ENCODE data around the gene RABL6. TPM values are rescaled to one million over a fixed set of nuclear protein-coding genes. Genes with fewer than 3 reads are reported as not detected.
A peak's percentile ranks its signal among the peaks of the same experiment; 100 is the strongest.
"Not testable (repeated sequence)": the region's sequence is repeated elsewhere in the genome, so short reads cannot be mapped to it uniquely, and the experiment has no call there.

Gene RABL6
- total RNA-seq, 1 experiment from 2014 or later = 64.7 TPM

DNA sequence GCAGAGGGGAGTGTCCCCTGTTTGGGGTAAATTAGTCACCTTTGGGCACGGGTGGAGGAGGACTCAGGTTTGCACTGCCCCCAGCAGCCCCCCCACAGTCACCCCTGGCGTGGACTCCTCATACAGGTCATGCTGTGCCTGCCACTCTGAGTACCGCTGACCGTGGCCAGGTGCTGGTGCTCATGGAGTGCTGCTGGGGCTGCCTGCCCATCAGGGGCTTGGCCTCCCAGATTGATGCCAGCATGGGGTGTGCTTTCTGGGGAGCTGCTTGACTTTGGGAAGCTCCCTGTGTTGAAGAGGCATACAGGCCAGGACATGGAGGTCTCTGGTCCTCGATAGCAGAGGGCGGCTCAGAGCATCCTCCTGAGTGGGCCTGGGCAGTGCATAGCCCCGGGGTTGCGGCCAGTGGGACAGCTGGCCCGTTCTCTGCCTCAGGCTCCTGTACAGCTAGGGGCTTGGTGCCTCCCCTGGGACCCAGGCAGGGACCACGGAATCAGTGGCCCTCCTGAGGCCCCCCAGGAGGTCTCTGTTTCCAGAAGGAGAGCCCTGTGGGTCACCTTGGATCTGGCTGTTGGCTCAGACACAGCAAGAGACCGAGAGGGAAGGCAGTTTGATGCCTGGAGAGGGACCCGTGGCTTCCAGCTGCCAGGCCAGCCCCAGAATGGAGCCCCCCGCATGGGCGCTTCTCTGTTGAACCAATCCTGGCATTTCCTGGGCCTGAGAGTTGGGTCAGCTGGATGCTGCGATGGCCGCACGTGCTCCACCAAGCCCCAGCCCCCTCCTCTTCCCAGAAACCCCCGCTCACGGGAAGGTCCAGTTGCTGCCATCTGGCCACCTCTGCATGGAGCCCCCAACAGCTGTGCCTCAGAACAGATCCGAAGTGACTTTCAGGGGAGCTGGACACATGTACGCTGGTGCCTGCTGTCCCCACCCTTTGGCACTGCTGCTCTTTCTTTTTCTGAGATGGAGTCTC is 28.5 kb downstream of the RABL6 start:
- DNase-seq (ENCODE audit: low read depth) = no peak

DNA sequence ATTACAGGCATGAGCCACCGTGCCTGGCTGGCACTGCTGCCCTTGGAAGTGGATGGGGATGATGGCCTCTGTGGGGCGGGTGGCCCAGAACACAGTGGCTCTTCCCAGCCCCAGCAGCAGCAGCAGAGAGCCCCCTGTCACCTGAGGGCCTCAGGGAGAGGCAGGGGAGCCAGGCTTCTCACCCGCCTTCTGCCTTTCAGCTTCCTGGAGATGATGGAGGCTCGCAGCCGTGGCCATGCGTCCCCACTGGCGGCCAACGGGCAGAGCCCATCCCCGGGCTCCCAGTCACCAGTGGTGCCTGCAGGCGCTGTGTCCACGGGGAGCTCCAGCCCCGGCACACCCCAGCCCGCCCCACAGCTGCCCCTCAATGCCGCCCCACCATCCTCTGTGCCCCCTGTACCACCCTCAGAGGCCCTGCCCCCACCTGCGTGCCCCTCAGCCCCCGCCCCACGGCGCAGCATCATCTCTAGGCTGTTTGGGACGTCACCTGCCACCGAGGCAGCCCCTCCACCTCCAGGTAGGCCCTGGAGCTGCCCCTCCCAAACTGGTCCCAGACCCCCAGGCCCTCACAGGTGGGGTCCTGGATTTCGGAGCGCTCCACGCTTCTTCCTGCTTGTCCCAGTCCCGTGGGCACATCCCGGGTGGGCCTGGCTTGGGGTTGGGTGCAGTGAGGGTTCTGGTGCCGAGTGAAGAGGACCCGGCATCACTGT is 29.6 kb downstream of the RABL6 start:
- no peak for DNase-seq (ENCODE audit: low read depth)

DNA sequence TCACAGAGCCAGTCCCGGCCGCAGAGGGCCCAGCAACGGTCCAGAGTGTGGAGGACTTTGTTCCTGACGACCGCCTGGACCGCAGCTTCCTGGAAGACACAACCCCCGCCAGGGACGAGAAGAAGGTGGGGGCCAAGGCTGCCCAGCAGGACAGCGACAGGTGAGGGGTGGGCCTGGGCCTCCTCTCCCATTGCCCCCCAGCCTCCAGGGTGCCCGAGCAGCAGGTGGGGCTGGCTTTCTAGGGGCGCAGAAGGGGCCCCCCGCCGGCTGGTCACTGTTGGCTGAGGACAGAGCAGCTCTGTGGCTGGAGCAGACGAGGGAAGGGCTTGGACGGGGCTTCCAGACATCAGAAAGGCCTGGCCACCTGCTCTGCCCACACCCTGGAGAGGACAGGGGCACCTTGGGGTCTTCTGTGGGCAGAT is 30.1 kb downstream of the RABL6 start:
- DNase-seq (ENCODE audit: low read depth) = not testable (repeated sequence)

DNA sequence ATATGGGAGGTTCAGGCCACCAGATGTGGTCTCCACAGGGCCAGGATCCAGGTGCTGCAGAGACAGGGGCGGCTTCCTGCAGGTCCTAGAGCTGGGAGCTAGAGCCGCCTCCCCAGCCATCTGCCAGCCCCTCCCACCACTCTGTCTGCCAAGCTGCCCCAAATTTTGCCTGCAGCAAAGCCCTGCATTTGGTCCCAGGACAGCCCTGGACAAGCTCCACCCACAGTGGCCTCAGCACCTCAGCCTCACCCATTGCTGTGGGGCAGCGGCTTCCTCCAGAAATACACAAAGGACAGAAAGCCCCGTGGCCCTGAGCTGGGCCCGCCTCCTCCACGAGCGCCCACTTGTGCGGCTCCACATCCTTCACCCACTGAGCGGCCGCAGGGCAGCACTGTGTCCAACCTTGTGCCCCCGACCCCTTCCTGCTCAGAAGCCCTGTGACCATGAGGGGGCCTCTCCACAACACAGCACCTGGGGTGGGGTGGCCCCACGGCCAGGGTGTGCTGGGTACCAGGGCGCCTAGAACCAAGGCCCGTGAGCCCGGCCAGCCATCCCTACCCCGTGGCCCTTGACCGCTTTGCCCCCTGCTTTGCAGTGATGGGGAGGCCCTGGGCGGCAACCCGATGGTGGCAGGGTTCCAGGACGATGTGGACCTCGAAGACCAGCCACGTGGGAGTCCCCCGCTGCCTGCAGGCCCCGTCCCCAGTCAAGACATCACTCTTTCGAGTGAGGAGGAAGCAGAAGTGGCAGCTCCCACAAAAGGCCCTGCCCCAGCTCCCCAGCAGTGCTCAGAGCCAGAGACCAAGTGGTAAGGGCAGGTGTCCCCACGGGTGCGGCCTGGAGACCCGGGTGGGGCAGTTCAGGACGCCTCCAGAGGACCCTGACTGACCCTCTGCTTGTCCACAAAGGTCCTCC is 30.8 kb downstream of the RABL6 start:
- DNase-seq (ENCODE audit: low read depth) = no peak

DNA sequence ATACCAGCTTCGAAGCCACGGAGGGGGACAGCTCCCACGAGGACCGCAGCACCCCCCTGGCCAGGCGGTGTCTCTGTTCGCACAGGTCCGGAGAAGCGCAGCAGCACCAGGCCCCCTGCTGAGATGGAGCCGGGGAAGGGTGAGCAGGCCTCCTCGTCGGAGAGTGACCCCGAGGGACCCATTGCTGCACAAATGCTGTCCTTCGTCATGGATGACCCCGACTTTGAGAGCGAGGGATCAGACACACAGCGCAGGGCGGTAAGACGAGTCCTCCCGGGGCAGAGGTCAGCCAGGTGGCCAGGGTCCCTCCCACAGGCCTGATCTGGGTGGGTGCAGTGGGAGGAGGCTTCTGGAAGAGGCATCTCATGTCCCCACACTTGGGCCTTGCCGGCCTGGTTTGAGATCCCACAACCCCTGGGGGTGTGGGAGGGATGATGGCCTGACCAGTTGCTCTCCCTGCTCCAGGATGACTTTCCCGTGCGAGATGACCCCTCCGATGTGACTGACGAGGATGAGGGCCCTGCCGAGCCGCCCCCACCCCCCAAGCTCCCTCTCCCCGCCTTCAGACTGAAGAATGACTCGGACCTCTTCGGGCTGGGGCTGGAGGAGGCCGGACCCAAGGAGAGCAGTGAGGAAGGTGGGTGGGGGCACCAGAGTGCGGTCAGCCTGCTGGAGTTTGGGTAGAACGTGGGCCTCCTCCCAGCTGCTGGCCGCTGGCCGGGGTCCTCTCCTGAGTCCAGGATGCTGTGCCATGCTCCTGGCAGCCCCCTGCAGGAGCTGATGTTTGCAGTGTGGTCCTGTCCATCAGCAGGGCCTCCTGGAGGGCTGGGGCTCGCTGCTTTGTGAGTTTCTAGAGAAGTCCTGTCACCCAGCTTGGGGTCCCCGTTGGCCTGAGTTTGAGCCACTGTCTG is 31.7 kb downstream of the RABL6 start:
- no peak for DNase-seq (ENCODE audit: low read depth)

DNA sequence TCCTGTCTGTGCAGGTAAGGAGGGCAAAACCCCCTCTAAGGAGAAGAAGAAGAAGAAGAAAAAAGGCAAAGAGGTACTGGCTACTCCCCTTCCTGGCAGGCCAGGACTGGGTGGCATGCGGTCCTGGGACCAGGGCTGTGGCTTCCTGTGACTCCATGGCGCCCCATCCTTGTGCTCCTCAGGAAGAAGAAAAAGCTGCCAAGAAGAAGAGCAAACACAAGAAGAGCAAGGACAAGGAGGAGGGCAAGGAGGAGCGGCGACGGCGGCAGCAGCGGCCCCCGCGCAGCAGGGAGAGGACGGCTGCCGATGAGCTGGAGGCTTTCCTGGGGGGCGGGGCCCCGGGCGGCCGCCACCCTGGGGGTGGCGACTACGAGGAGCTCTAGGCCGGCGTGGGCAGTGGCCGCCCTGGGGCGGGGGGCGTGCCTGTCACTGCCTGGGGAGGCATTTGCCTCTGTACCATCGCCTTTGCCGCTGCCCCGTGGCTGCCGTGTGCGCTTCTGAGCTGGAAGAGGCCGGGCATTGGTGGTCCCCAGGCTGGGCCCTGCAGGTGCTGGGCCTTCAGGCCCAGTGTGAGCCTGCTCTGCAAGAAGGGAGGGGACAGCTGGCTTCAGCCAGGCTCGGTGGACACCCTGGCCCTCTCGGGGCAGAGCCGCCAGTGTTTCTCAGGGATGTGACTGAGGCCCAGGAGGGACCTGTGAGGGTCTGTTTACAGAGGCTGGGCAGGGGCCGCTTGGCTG is 32.6 kb downstream of the RABL6 start:
- DNase-seq (ENCODE audit: low read depth) = peak; percentile 34

DNA sequence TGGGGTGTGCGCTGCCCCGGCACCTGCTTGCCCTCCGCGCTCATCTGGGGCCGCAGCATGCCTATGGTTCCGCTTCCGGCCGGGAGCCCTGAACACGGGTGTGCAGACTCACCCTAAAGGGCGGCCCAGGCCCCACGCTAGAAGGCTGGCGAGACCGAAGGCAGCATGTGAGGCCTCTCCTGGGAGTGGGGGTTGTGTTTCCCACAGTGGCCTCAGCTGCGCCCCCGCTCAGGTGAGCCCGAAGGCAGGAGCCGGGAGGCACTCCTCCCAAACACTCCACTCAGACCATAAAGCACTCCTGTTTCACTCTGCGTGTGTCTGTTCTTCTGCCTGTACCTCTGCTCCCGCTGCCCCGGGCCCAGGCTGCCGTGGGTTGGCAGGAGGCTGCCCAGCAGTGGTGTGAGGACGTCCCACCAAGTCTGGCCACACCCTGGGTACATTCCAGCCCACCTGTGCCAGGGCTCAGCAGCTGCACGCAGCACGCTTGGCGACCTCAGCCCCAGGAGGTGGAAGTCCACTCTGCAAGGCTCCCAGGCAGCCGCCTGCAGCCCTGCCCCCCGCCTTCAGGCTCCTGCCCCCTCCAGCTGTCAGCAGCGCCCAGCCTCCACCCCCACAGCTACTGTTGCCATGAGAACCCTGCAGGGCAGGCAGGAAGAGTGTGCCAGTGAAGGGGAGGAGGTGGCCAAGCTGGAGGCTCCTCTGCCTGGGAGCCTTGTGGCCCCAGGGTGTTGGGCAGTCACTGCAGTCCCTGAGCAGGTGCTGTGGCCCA is 33.3 kb downstream of the RABL6 start:
- DNase-seq (ENCODE audit: low read depth) = peak; percentile 83

DNA sequence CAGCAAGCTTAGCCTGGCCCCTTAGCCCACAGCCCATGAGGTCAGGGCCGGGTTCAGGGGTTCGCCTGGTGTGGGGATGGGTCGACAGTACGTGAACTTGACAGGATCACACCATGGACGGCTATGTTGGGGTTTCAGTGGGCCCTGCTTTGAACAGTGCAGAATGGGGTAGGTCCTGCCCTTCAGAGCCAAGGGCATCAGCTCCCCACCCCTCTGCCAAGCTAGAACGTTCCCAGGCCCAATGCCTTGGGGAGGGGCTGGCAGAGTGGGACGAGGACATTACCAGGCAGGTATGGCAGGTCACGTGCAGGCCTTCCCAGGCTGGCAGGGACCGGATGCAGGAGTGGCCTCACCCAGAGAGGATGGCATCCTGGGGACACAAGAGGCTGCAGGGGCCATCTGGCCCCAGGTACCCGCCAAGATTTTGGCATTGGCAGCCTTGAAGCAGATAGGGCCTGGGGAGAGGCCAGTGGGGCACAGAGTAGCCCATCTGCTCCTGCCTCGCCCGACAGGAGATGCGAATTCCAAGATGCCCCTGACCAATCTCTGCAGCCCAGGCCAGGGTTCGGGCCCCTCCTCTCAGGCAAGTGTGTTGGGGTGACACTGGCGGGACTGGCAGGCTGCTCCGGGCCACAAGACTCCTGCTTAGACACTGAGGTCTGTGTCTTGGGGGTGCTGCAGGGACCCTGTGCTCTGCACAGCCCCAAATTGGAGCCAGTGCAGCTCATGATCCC is 34.1 kb downstream of the RABL6 start:
- DNase-seq (ENCODE audit: low read depth) = peak; percentile 28

DNA sequence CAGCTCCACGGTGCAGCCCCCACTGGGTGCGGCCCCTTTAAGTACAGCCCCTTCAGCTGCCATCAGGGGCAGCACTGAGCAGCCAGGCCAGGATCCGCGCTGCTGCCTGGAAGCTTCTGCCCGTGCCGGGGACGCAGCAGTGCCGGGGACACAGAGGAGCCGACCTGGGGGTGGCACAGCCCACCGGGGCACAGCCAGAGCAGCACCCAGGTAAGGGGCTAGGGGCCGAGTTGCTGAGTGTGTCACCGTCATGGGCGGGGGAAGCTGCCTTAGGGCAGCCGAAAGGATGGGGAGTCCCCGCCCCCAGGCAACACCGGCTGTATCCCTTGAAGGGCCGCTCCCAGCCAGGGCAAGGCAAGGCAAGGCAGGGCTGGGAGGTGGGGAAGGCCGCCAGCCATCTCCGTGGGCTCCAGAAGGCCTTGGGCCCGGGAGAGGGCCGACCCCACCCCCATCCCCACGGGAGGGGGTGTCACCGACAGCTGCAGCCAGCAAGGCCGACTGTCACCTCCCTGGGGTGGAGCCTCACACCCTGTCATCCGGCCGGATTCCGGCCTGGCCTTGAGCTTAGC is 34.7 kb downstream of the RABL6 start, which contains the start of gene AJM1:
TSS of gene AJM1 (plus strand) at position 99 of the 569 bp plus-strand sequence. CDS start 1,937 bp downstream, outside the sequence.
- DNase-seq (ENCODE audit: low read depth) = peak; percentile 89

DNA sequence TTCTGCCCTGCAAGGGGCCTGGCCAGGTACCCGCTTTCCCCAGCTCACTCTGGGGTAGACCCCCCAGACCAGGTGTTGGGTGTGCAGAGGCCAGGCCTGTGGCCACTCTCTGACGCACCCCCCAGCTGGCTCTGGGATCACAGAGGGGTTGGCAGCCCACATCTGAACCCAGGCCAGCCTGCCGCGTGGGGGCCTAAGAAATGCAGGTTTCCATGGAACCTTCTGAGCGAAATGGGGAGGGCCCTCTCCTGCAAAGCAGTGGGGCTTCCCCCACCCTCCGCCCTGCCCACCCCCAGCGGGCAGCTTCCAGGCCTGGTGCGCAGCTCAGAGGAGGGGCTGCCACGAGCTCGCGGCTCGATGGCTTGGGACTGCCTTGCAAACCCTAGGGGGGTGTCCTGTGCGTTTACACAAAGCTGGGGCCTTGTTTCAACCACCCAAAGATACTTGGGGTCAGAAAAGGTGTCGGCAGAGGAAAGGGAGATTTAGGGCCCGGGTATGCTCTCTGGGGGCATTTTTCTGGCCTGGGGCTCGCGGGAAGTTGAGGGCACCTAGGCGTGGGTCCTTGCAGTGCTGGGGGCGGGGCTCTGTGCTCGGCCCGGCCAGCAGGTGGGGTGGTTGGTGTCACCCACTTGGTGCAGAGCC is 35.5 kb downstream of the RABL6 start:
- not testable (repeated sequence) for DNase-seq (ENCODE audit: low read depth)

DNA sequence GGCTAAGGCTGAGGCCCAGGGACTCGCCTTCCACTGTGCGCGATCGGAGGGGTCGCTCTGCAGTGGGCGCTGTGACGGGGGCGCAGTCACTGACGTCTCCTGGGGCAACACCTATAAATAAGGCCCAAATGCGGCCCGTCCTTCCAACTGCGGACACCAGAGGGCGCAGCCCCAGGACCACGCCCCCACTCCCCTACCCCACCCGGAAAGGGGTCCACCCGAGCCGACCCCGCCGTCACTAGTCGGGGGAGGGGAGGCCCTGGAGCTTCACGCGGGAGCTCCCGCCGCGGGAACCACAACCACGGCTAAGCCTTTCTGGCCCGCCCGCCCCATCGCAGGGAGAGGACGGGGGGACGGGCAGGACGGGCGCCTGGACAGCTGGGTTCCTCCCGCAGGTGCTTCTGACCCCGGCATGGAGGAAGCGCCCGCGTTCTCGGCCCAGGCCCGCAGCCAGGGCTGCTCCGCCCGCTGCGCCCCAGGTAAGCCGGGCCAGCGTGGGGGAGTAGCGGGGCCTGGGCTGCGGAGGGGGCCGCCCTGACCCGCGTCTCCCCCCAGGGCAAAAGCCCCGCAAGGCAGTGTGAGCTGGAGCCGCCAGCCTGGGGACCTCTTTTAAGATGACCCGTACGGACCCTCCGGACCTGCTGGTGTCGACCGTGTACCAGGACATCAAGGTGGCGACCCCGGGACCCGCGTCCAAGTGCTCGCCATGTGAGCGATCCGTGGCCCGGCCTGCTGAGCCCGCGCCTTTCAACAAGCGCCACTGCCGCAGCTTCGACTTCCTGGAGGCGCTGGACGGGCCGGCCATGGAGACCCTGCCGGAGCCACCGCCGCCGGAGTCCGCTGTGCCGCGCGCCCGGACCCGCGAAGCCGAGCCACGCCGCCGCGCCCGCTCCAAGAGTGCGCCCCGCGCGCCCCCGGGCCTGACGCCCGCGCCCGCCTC is 36.3 kb downstream of the RABL6 start:
- DNase-seq (ENCODE audit: low read depth) = not testable (repeated sequence)

DNA sequence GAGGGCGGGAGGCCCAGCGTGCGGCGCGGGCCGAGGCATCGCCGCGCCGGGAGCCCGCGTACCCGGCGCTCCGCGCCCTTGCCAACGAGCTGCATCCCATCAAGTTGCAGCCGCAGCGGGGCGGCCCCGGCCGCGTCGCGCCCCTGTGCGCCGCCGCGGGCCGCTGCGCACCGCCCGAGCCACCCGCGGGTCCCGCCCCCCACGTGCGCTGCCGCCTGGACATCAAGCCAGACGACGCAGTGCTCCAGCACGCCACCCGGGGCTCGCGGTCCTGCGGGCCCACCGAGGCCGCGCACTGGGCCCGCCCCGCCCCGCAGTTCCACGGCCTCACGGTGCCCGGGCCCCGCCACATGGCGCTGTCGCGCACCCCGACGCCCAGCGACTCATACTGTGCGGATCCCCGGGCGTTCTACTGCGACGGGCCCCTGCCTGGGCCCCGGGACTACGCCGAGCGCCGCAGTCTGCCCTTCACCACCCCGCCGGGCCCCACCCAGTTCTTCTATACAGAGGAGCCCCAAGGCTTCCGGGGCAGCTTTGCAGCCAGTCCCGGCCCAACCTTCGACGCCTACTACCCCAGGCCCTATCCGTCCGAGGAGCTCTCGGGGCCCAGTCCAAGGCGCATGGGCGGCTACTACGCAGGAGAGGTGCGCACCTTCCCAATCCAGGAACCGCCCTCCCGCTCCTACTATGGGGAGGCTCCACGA is 37.2 kb downstream of the RABL6 start:
- DNase-seq (ENCODE audit: low read depth) = no peak

DNA sequence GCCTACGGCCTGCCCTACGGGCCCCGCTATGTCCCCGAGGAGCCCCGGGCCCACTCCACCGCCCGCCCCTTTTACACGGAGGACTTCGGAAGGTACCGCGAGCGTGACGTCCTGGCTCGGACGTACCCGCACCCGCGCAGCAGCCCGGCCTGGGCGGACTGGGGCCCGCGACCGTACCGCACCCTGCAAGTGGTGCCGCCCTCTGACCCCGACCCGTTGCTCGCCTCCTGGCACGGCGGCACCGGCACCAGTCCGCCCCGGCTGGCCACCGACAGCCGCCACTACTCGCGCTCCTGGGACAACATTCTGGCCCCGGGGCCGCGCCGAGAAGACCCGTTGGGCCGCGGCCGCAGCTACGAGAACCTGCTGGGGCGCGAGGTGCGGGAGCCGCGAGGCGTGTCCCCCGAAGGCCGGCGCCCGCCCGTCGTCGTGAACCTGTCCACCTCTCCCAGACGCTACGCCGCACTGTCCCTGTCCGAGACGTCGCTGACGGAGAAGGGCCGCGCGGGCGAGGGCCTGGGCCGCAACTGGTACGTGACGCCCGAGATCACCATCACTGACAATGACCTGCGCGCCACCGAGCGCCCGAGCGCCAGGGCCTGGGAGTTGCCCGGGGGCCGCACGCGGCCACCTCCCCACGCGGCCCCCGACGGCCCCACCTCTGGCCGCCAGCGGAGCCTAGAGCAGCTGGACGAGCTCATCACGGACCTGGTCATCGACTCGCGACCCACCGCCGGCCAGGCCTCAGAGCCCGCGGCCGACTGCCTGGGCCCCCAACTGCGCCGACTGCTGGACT is 37.9 kb downstream of the RABL6 start:
- DNase-seq (ENCODE audit: low read depth) = no peak

DNA sequence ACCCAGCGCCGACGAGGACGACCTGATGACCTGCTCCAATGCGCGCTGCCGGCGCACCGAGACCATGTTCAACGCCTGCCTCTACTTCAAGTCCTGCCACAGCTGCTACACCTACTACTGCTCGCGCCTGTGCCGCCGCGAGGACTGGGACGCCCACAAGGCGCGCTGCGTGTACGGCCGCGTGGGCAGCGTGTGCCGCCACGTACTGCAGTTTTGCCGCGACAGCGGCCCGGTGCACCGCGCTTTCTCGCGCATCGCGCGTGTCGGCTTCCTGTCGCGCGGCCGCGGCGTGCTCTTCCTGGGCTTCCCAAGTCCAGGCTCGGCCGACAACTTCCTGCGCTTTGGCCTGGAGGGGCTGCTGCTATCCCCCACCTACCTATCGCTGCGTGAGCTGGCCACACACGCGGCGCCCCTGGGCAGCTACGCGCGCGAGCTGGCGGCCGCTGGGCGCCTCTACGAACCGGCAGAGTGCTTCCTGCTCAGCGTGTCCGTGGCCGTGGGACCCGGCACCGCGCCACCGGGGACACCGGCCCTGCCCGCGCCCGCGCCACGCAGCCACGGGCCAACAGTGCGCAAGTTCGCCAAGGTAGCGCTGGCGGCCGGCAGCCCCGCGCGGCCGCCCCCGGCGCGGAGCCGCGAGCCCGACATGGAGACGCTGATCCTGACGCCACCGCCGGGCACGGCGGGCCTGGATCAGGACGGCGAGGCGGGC is 38.8 kb downstream of the RABL6 start:
- DNase-seq (ENCODE audit: low read depth) = no peak

Data from Daoy (cell line).